ENCODE results near the gene SLC38A3. TPM values are rescaled to one million over a fixed set of nuclear protein-coding genes. Genes with fewer than 3 reads are reported as not detected.
"Not testable (repeated sequence)": the region's sequence is repeated elsewhere in the genome, so short reads cannot be mapped to it uniquely, and the experiment has no call there.

SLC38A3 gene
- polyA plus RNA-seq, 12 donors = 1.3 to 4.3 (median 3.1) TPM; not detected in 2

GRCh38 chr3:50230104-50230793 is 25.2 kb downstream of the SLC38A3 start:
- no peak for DNase-seq

DNA sequence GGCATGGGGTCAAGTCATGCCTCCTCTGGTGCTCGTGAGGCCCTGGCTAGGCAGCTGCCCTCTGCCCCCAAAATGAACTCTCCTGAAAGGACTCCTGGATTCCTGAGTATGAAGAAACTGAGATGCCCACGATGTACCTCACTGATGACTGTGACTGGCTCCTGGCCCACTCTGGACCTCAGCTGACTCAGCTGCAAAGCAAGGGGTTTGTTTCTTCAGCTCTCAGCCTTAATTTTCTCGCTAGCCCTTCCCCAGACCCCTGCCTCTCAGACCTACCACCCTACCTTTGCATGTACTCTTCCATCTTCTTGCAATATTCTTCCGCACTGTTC is 25.7 kb downstream of the SLC38A3 start:
- DNase-seq = no peak

DNA sequence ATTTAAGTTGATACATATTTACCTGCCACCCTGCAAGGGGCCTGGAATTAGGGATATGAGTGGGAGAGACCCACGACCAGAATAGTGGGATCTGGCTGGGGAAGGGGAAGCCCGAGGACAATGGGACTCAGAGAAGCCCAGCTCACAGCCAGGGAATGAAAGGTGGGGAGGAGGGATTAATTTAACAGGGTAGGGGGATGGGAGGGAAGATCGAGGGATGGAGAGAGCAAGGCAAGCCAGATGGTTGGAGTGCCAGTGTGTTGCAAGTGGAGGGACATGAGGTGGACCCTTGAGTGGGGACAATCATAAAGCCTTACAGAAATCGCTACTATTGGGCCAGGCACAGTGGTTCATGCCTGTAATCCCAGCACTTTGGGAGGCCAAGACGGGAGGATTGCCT is 26.5 kb downstream of the SLC38A3 start:
- DNase-seq = no peak

GRCh38 chr3:50232303-50232702 is 27.2 kb downstream of the SLC38A3 start:
- DNase-seq = no peak

DNA sequence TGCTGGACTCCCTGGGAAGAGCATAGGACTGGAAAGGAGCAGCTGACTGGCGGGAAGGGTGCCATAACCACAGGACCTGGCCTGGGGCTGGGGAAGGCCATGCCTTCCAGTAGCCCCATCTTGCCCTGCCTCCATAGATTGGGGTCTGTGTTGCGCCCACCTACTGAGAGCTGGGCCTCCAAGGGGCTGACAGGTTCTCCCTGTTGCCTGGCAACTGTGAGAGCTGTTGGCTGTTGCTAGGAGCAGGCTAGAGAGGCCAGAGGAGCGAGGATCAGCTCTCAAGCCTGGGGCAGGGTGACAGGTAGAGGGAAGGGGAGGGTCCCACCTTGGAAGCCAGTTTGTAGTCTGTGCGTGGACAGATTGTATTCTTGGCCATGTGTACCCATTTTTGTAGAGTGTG is 28.1 kb downstream of the SLC38A3 start:
- DNase-seq = no peak

DNA sequence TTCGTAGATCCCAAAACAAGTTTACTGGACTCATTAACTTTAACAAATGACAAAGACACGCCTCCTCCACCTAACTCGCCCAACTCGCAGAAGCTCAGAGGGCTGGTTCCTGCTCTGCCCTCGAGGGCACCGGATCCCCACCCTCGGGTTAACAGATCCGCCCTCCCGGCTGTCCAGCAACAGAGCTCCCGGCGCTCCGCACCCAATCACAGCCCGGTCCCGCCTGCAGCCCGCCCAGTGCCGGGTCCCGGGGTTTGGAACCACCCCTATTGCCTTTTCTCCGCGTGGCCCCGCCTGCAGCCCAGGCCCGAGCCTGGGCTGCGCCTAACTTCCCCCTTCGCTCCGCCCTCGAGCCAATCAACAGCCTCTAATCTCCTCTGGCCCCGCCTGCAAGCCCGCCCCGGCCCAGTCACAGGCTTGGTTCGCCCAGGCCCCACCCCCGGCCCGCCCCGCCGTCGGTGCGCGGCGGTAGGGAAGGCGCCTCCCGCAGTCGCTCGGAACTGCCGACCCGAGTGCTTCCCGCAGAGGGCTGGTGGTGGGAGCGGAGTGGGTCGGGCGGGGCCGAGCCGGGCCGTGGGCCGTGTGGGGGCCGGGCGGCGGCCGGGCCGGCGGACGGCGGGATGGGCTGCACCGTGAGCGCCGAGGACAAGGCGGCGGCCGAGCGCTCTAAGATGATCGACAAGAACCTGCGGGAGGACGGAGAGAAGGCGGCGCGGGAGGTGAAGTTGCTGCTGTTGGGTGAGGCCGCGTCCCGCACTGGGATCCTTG is 30.8 kb downstream of the SLC38A3 start, which contains the start of gene GNAI2:
Gene GNAI2 (plus strand): TSS at position 489 of the 768 bp plus-strand sequence. CDS start 132 bp downstream, at position 621.
- DNase-seq = peak; percentile 98

DNA sequence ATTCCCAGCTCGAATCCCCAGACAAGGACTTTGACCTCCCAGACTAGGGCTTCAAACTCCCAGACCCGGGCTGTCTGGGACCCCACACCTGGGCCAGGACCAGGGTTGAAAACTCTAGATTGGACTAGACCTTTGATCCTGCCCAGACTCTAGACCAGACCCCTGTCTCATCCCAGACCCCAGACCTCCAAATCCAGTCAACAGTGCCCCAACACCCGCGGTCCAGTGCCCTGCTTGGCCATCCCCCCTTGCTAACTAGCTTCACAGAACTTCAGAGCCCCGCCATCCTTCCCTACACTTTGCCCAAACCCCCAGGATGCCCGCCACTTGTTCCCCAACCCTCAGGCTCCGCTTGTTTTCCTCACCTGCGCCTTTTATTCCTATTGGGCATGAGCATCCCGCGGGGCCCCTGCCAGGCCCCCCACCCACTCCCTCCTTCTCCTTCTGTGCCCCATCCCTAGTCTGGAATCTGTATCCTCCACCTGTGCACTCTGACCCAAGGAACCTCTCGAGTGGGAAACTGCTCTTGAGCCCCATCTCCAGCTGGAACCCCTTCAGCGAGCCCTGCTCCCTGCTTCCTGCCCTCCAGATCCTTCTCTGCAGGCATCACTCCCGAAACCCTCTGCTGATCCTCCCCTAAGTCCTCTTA is 31.5 kb downstream of the SLC38A3 start:
- DNase-seq = no peak

- DNase-seq = no peak
These were observed 32.1 kb downstream of the SLC38A3 start for GRCh38 chr3:50237133-50237651.

GRCh38 chr3:50237754-50238548 is 32.9 kb downstream of the SLC38A3 start:
- no peak for DNase-seq

DNA sequence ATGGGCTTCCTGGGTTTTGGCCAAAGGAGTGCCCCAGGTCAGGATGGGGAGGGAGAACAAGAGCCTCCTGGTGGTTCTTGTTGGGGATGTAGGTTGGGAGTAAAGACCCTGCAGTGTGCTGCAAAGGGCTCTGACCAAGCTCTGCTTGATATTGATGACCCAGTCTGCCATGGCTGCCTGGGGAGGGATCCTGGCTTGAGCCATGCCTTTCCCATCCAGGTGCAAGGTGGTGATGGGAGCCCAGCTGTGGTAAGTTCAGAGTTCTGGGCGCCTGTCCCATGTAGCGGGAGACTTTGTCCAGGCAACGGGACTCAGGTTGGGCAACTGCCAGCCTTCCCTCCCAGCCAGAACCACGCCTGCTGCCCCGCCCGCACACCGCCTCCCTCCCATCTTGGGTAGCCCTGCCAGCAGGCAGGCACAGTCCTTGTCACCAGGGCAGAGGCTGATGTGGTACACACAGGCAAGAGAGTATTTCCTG is 33.5 kb downstream of the SLC38A3 start:
- DNase-seq = no peak

DNA sequence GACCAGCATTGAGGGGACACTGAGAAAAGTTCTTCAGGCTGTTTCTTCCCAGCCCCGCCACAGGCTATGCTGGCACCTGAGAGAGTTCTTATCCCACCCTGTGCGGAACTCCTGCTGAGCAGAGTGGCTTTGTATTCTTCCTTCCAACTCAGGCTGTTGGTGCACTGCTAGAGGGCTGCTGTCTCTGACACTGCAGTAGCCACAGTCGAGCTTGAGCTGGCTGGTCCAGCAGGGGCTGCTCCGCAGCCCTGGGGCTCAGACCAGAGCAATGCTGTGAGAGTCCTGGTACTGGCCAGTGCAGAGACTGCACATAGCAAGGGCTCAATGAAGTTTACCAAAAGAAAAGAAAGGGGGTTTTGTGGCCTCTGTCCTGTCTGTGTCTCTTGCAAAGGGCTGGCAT is 34.6 kb downstream of the SLC38A3 start:
- DNase-seq = no peak

DNA sequence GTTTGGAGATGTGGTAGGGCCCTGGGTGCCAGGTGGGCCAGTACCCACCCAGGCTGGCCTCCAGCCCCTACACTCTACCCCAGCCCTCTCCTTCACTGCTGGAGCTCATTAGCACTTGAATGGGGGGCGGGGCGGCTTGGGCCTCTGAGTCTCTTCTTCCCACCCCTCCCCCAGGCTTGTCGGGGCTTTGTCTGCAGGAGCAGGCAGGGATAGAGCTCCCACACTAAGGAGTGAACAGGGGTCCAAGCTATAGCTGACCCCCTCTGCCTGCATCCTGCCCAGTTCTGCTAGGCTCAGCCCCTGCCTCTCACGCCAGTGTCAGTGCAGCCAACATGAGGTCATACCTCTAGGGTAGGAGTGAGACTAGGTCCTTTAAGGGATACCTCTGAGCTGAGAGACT is 36.1 kb downstream of the SLC38A3 start:
- no peak for DNase-seq

GRCh38 chr3:50241713-50242380 is 36.8 kb downstream of the SLC38A3 start:
- DNase-seq = no peak

DNA sequence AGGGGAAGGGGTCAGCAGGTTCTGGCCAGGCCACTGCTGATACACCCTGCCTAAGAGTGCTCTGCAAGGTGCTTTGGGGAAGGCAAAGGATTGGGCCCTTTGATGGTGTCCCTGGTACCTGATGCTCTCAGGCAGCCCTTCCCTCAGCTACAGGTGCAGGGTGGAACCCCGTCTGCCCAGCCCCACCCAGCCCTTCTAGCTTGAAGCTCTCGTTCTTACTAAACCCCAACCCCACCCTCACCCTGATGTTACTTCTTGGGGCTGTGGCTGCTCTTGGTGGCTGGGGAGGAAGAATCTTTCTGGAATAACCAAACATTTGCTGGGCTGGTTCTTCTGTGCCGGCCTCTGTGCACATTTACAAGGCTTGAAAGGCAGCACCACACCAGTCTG is 37.3 kb downstream of the SLC38A3 start:
- DNase-seq = no peak

DNA sequence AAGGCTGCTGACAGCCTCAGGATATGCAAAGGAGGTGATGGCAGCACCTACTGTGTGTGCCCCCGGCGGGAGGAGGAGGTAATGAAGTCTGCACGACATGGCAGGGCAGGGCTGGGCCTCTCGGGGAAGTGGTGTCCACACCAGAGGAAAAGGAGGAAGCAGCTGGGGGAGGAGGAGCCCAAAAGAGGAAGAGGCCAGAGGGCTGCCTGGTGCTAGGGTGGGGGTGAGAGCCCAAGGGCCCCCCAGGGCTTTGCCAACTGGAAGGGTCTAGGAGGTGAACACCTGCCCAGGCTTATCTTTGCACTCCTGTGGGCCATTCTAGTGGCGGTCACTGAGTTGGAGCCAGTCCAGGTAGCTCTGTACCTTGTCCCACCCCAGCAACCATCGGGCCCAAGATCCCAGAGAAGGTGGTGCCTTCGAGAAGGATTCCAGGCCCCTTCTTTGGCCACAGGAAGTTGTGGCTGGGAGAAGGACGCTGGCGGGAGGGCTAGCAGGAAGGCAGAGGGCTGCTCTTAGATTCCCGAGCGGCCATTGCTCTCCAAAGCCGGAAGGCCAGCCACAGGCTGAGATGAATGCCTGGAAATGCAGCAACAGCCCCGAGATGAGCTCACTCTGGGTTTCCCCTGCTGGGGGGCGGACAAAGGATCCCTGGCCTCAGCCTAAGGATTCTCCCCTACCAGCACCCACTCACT is 37.9 kb downstream of the SLC38A3 start:
- DNase-seq = no peak

DNA sequence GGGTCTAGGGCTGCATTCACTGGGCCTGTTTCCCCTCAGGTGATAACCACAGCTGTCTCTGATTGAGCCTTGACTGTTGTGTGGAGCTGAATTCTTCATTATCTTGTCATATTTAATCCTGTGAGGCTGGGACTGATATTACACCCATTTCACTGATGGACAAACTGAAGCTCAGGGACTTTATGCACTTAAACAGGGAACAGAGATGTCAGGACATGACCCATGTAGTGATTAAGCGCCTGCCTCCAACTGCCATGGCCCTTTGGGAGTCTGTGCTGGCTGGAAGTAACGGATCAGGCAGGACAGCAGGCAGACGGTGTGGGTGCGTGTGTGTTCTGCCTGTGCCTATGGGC is 38.4 kb downstream of the SLC38A3 start:
- DNase-seq = no peak

DNA sequence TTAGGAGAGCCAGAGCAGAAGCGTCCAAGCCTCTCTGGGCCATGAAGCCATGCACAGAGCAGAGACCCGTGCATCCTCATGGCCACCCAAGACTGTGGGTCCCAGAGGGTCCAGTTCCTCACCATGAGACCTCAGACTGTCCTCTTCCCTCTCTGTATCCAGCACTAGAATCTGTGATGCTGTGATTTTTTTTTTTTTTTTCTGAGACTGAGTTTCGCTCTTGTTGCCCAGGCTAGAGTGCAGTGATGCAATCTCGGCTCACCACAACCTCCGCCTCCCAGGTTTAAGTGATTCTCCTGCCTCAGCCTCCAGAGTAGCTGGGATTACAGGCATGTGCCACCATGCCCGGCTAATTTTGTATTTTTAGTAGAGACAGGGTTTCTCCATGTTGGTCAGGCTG is 39.7 kb downstream of the SLC38A3 start:
- DNase-seq = not testable (repeated sequence)

DNA sequence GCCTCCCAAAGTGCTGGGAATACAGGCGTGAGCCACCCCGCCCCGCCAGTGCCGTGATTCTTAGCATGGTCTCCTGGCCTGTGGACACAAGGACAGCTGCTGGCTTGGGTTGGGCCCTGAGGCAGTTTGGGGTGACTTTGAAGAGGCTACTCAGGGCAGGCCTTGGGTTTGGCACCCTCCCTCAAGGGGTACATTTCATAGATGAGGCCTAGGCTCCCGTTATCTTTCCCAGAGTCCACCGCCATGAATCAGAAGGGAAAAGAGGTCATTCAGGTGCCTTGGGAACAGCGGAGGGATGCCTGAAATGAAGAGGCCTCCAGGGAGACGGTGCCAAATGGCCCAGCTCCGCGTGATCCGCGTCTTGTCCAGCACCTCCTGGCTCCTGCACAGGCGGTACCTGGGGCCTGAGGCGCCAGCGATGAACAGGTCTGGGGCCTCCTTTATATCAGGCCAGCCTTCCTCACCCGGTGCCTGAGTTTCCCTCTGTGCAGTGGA is 40.2 kb downstream of the SLC38A3 start:
- no peak for DNase-seq

DNA sequence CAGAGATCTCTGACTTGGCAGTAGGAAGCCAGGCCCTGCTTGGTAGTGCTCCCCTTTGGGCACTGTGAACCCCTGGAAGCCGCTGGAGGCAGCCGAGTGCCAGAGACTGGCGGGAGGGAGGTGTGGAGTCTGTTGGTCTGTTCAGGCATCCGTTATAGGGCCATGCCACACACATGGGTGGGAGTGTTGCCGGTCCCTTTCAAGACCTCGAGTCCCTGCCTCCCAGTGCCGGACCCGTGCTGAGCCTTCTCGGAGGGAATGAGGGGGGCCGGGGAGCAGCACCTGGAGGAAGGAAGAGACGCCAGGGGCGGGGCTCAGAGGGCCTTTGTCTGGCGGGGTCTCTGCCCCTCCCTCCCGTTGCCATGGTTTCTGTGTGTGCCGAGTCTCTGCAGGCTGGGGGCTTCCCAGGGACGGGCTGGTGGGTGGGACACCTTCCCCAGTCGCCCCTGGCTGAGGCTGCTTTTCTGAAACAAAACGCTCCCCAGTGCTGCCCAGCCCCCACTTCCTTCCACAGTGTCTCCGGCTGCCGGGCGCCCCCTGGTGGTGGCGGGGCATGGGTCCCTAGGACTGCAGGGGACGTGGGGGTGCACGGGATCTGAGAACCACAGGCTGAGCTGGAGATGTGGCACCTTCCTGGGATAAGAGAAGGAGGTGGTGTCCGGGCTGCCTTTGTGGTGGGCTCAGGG is 40.9 kb downstream of the SLC38A3 start:
- peak; percentile 88 for DNase-seq

DNA sequence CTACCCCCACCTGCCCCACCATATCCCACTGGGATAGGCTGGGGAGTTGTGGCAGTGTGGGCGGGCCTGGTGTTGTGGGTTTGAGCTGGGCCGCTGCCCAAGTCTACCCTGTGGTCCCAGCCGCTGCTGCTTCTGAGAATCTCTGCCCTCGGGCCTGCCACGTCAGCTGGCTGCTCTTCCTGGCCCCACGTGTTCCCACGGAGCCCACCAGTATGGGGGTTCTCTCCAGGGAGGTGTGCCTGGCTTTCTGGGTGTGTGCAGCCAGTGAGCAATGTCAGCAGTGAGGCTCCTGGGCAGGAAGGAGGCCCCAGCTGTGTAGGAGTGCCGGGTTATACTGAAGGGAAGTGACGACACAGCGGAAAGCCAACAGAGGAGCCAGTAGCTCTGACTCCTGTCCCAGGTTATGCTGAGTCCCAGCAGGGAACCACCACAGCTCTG is 41.5 kb downstream of the SLC38A3 start:
- DNase-seq = no peak
